Transverse colon (tissue), 4 donors: Measurements from ENCODE around the gene CBX8. TPM values are rescaled to one million over a fixed set of nuclear protein-coding genes. Genes with fewer than 3 reads are reported as not detected.

ENCODE experiments used
- DNase-seq: peaks from one replicate; pipeline ENCODE4 v3.0.0-alpha.2; 2019
- H3K27ac ChIP-seq, 4 donors: fragments of 200-600 bp; sonication (generic); 2 replicates each; pipeline ENCODE4 v1.5.1; 2016 to 2018; ENCODE audit warnings: inconsistent platforms in 4 of 4
- H3K27me3 ChIP-seq: fragments of 200-600 bp; sonication (generic); 2 replicates; pipeline ENCODE4 v1.5.1; 2017; ENCODE audit warnings: inconsistent platforms
- H3K36me3 ChIP-seq, 4 donors: fragments of 200-600 bp; sonication (generic); 2 replicates each; pipeline ENCODE4 v1.5.1; 2017 to 2019; ENCODE audit warnings: inconsistent platforms in 4 of 4
- H3K4me1 ChIP-seq, 4 donors: fragments of 200-600 bp; sonication (generic); 2 replicates each; pipeline ENCODE4 v1.5.1; 2017 to 2020; ENCODE audit warnings: inconsistent platforms in 4 of 4
- H3K4me3 ChIP-seq, 4 donors: fragments of 200-600 bp; sonication (generic); 1 replicate in 1 of 4; 2 replicates in 3 of 4; pipeline versions ENCODE4 v1.5.1 to v1.6.1; 2017 to 2019; ENCODE audit warnings: inconsistent platforms in 4 of 4
- H3K9me3 ChIP-seq, 2 donors: fragments of 200-600 bp; sonication (generic); 2 replicates each; pipeline ENCODE4 v1.5.1; 2017 to 2019; ENCODE audit warnings: inconsistent platforms in 2 of 2
- EP300 ChIP-seq: sonication (generic); formaldehyde crosslinking; IDR thresholded peaks from one replicate; pipeline ENCODE4 v1.6.1; 2017; ENCODE audit warnings: antibody characterized with exemption, low read depth
- POLR2A ChIP-seq: fragments of 450-650 bp; IDR thresholded peaks from one replicate; pipeline ENCODE4 v1.6.1; 2016; ENCODE audit warnings: antibody characterized with exemption, mild to moderate bottlenecking, moderate library complexity
- POLR2AphosphoS5 ChIP-seq, 3 donors: sonication (generic); formaldehyde crosslinking; IDR thresholded peaks; one replicate each; pipeline ENCODE4 v1.6.1; 2016; ENCODE audit warnings: antibody characterized with exemption in 3 of 3
- WGBS, 2 donors: methylation state at CpG; one replicate each; pipeline ENCODE4 v1.1.5; 2018; ENCODE audit warnings: low coverage in 1 of 2; 5-methylcytosine and 5-hydroxymethylcytosine counted together
- in situ Hi-C, 4 donors: fragments of 200-750 bp; cut with MboI; loops; one replicate each; pipeline versions ENCODE4 v1.15.0 to v1.15.1; 2017; ENCODE audit warnings: low sequenced_read_pairs in 3 of 4, low pct_ligation_motif_present in 1 of 4, low pct_unique_long_range_greater_than_20kb in 1 of 4
- intact Hi-C: fragments of 100-400 bp; cut with DNase I; formaldehyde crosslinking; loops from one replicate; pipeline ENCODE4 v1.15.1; 2023; ENCODE audit warnings: low total_unique reads
- total RNA-seq, 4 donors: library from RNA; depleted of rRNA; stranded (reverse); fragments of >200 nt; gene quantifications; one replicate each; pipeline ENCODE4 v1.1.0, GENCODE V29; 2016
- TF ChIP-seq, protein P1 (sequence below), 5 experiments: fragments of 200-600 bp in 3 of 5; fragments of 450-650 bp in 2 of 5; sonication (generic) in 3 of 5; IDR thresholded peaks; 1 replicate in 2 of 5; 2 replicates in 3 of 5; pipeline ENCODE4 v1.5.1; 2016 to 2017; ENCODE audit warnings: antibody characterized with exemption in 5 of 5, inconsistent platforms in 3 of 5, mild to moderate bottlenecking in 2 of 5, moderate library complexity in 1 of 5

Gene CBX8
- total RNA-seq, 4 donors from 2014 or later: 1.5 to 4.4 (median 3.1) TPM

DNA sequence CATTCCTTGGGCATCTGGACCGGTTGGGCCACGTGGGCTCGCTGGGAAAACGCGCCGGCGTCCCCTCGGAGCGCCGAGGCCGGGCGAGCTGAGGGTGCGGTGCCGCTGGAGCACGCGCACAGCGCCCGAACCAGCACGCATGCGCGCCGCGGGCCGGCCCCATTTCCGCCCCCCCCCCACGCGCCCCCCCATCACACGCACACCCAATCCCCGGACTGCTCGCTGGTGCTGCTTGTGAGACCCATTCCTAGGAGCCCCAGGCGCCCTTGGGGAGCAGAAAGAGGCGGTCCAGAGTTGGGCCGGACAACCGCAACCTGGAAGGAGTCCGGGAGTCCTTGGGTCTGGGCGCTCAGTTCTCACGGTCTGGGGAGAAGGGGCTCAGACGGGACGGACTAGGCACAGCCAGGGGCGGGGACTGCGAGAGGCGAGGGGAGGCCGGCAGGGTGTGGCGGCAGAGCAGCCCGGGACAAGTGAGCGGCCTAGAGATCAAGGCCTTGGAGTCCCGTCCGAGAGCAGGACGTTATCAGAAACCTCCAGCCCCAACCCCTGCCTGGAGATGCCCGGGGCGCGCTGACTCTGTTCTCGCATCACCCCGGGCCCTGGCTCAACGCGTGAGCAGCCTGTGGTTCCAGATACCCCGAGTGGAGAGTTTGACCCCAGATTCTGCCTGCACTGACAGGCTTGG, 6.0 kb upstream of the CBX8 start:
- no peak overlapping the region for H3K27ac ChIP-seq
- in situ Hi-C loops: loop anchor here in 2 of 4 donors (25.0 kb wide), 1 partner anchor 184 kb away; no protein-coding TSS in a partner anchor
- TF ChIP-seq POLR2AphosphoS5 (IDR thresholded peaks at IDR 0.05) (no peak), POLR2A (no peak), EP300 (no peak)
- TF ChIP-seq, protein P1, sequence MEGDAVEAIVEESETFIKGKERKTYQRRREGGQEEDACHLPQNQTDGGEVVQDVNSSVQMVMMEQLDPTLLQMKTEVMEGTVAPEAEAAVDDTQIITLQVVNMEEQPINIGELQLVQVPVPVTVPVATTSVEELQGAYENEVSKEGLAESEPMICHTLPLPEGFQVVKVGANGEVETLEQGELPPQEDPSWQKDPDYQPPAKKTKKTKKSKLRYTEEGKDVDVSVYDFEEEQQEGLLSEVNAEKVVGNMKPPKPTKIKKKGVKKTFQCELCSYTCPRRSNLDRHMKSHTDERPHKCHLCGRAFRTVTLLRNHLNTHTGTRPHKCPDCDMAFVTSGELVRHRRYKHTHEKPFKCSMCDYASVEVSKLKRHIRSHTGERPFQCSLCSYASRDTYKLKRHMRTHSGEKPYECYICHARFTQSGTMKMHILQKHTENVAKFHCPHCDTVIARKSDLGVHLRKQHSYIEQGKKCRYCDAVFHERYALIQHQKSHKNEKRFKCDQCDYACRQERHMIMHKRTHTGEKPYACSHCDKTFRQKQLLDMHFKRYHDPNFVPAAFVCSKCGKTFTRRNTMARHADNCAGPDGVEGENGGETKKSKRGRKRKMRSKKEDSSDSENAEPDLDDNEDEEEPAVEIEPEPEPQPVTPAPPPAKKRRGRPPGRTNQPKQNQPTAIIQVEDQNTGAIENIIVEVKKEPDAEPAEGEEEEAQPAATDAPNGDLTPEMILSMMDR (IDR thresholded peaks at IDR 0.05): no peak
- no peaks in the 10 kb centered on the region for H3K9me3 ChIP-seq
- no peak for DNase-seq
- WGBS, 2 donors: 12% methylated on average over 56 of the region's 57 CpGs; no CpG with 5 or more reads in 1 of the 2 donors
- peaks cover 8 to 56% (median 40%) of the 10 kb centered on the region in 4 donors for H3K4me1 ChIP-seq
- H3K27me3 ChIP-seq: peaks cover 100% of the 10 kb centered on the region
- H3K36me3 ChIP-seq: no peaks in the 10 kb centered on the region
- intact Hi-C loops: no loop called here
- no peak overlapping the region for H3K4me3 ChIP-seq

DNA sequence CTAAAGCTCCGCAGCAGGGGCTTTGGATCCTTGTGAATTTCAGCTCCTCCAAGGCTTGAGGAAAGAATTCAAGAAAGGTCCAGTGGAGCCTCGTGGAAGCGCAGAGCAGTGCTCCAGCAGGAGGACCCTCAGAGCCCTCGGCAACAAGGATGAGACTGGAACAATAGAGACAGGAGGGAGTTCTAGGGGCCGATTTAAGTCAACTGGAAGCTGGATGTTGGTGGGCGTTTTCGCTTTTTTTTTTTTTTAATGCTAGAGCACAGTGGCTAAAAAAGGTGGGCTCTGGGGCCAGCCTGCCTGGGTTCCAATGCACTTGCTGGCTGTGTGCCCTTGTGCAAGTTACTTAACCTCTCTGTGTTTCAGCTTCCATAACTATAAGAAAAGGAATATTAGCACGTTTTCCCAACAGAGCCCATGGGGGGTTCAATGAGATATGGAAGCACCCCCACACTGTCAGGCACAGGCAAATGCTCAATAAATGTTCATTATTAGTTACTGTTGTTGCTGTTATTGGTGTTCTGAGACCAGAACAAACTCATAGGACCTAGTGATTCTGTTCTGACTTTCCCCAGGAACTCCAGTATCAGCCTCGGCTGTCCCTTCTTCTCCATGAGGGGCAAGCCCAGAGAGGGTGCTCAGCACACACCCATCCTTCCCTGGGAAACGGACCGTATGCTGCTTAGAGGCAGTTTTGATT, 5.3 kb upstream of the CBX8 start:
- intact Hi-C loops: no loop called here
- Histone ChIP-seq H3K4me1 (peaks cover 10 to 58% (median 43%) of the 10 kb centered on the region in 4 donors), H3K4me3 (no peak overlapping the region), H3K9me3 (no peaks in the 10 kb centered on the region), H3K27ac (no peak overlapping the region), H3K27me3 (peaks cover 96% of the 10 kb centered on the region), H3K36me3 (no peaks in the 10 kb centered on the region)
- DNase-seq: no peak
- TF ChIP-seq POLR2AphosphoS5 (IDR thresholded peaks at IDR 0.05) (no peak), POLR2A (no peak), EP300 (no peak)
- TF ChIP-seq, protein P1 (IDR thresholded peaks at IDR 0.05): no peak
- 19% methylated on average over 11 of the region's 11 CpGs; no CpG with 5 or more reads in 1 of the 2 donors for WGBS, 2 donors
- in situ Hi-C loops: loop anchor here in 2 of 4 donors (25.0 kb wide), 1 partner anchor 185 kb away; no protein-coding TSS in a partner anchor

DNA sequence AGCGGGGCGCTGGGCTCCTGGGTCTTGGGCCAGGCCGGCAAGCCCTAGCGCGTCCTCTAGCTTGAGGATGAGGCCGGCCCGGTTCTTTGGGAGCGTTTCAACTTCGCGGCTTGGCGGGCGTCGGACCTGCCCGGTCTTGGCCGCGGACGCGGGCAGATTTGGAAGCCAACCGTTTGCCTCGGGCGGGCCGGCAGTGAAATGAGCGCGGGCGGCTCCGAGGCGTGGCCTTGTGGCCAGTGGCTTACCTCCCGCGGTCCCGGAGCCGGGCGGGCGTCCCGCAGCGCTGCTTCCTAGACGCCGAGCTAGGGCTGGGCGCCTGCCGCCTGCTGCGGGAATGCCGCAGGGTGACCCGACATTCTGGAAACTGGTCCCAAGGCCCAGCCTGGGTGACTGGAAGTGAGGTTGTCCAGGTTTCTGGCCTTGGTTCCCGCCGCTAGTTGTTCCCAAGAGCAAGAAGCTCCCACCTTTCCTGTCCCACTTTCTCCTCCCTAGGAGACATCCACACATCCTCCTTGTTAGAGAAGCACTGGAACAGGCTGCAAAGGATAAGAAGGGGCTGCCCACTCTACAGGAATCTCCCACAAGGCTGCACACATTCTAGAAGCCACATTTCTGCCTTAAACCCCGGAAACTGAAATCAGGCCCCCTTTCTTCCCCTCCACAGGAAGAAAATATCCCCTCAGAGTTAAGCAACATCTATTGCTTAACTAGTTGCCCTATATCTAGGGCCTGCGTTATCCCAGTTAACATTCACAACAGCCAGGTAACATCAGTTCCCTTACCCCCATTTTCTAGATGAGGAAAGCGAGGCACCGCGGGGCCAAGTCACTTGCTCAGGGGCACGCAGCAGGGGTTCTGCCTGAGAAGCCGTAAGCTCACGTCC, 4.5 kb upstream of the CBX8 start:
- intact Hi-C loops: no loop called here
- Histone ChIP-seq H3K4me3 (peak overlapping the region in 3 of 4 donors; percentile 9 to 44 (median 15)), H3K27me3 (peaks cover 88% of the 10 kb centered on the region), H3K4me1 (peaks cover 11 to 60% (median 45%) of the 10 kb centered on the region in 4 donors), H3K27ac (no peak overlapping the region), H3K9me3 (no peaks in the 10 kb centered on the region), H3K36me3 (no peaks in the 10 kb centered on the region)
- WGBS, 2 donors: 14 to 20% methylated on average over 1 to 42 of the region's 52 CpGs
- in situ Hi-C loops: loop anchor here in 2 of 4 donors (25.0 kb wide), 1 partner anchor 186 kb away; no protein-coding TSS in a partner anchor
- DNase-seq: peak; percentile 55
- TF ChIP-seq, protein P1 (IDR thresholded peaks at IDR 0.05): no peak
- TF ChIP-seq POLR2AphosphoS5 (IDR thresholded peaks at IDR 0.05) (no peak), POLR2A (no peak), EP300 (no peak)
